Fibroblast of lung (primary cell): ENCODE results near the gene CD36.

Source experiments
- EZH2 ChIP-seq: IDR thresholded peaks from 2 replicates; pipeline ENCODE4 v1.5.1; 2012; ENCODE audit warnings: low read length, control low read depth, mild to moderate bottlenecking; ENCODE audit errors: missing control alignments
- TF ChIP-seq, protein P1 (sequence below), 2 donors: IDR thresholded peaks in 1 of 2; conservative IDR thresholded peaks in 1 of 2; 1 replicate in 1 of 2; 2 replicates in 1 of 2; pipeline ENCODE4 v1.5.1; 2011 to 2012; ENCODE audit warnings: low read length in 2 of 2, control low read depth in 1 of 2, inconsistent platforms in 1 of 2, low read depth in 1 of 2, mild to moderate bottlenecking in 1 of 2

DNA sequence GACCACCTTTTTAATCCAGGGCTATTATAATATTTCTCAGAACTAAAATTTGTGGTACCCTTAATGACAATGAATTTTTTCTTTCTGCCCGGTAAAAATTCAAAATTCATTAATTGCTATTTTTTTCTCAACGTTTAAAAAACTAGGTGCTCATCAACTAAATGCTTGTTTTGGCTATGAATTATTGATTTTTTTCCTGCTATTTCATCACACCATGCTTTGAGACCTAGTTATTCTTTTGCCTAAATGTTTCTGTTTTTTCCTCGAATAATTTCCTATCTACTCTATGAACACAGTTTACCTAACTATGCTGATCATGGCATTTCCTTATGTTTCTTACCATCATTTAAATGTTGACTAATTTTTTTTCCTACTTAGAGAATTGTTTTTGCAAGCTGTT, 5.6 kb upstream of the CD36 start:
- TF ChIP-seq, protein P1, sequence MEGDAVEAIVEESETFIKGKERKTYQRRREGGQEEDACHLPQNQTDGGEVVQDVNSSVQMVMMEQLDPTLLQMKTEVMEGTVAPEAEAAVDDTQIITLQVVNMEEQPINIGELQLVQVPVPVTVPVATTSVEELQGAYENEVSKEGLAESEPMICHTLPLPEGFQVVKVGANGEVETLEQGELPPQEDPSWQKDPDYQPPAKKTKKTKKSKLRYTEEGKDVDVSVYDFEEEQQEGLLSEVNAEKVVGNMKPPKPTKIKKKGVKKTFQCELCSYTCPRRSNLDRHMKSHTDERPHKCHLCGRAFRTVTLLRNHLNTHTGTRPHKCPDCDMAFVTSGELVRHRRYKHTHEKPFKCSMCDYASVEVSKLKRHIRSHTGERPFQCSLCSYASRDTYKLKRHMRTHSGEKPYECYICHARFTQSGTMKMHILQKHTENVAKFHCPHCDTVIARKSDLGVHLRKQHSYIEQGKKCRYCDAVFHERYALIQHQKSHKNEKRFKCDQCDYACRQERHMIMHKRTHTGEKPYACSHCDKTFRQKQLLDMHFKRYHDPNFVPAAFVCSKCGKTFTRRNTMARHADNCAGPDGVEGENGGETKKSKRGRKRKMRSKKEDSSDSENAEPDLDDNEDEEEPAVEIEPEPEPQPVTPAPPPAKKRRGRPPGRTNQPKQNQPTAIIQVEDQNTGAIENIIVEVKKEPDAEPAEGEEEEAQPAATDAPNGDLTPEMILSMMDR (conservative IDR thresholded peaks at IDR 0.05 in 1 of 2, IDR thresholded peaks at IDR 0.05 in 1 of 2; ENCODE audit: low read depth in 1 of 2, low read length in 2 of 2): no peak
- no peak for TF ChIP-seq EZH2
